ENCODE results near the gene CREB3L2.
"Not testable (repeated sequence)": the region's sequence is repeated elsewhere in the genome, so short reads cannot be mapped to it uniquely, and the experiment has no call there.

Gene CREB3L2

DNA sequence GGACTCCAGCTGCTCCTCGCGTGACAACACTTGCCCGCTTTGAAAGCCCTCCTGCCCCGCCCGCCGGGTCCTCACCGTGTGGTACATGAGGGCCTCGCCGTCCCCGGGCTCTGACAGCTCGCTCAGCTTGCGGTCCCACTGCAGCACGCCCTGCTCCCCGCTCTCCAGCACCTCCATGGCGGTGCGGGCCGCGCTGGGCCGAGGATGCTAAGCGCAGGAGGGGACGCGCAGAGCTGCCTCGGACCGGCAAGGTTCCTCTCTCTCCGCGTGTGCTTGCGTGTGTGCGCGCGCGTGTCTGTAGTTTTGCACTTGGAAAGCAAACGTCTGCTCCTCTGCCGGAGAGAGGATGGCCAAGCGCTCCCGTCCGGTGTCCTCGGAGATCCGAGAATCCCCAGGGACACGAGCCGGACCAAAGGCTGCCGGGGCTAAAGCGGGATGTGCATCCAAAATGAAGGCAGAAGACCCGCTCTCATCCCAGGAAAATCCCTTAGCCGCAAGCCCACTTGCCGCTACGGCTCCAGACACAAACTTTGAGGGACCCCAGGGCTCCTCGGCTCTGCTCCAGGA is at the start of gene CREB3L2:
Gene CREB3L2 (minus strand): TSS at position 558 of the 567 bp plus-strand sequence. CDS start 381 bp downstream, at position 177.
- peak; percentile 64 for DNase-seq

- DNase-seq = no peak
These were observed 47.7 kb upstream of the CREB3L2 start for GRCh38 chr7:138049505-138050116.

- DNase-seq = no peak
These were observed 46.0 kb upstream of the CREB3L2 start for GRCh38 chr7:138047907-138048306.

DNA sequence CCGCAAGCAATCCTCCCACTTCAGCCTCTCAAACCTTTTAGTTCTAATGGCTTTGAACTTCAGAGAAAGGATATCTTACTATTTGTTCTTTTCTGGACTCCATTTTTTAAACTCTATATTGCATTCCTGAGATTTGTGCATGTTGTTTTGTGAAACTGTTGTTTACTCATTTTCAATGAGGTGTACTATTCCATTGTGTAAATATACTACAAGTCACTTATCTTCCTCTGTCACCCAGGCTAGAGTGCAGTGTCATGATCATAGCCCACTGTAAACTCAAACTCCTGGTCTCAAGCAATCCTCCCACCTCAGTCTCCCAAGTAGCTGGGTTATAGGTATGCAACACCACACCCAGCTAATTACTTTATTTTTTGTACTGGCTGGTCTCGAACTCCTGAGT is 43.0 kb upstream of the CREB3L2 start:
- no peak for DNase-seq

DNA sequence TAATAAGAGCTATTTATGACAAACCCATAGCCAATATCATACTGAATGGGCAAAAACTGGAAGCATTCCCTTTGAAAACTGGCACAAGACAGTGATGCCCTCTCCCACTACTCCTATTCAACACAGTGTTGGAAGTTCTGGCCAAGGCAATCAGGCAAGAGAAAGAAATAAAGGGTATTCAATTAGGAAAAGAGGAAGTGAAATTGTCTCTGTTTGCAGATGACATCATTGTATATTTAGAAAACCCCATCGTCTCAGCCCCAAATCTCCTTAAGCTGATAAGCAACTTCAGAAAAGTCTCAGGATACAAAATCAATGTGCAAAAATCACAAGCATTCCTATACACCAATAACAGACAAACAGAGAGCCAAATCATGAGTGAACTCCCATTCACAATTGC is 38.2 kb upstream of the CREB3L2 start:
- DNase-seq = not testable (repeated sequence)

DNA sequence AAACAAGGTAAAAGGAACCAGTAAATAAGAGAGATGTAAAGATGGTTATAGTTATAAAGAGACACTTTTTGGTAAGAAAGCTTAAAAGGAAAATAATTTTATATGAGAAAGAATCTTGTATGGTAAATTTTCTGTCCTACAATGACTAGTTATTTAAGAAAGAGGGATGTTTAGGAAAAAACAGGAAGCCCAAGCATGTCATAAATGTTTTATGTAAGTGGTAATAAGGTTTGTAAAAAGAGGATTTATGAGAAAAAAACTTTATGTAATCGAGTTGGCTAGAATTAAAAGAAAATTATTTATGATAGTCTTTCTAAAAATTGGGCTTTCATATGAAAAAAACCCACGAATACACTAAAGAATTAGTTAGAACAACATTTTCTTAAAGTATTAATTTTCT is 34.2 kb upstream of the CREB3L2 start:
- no peak for DNase-seq

- DNase-seq = no peak
These were observed 31.4 kb upstream of the CREB3L2 start for GRCh38 chr7:138033241-138033640.

- DNase-seq = no peak
These were observed 30.9 kb upstream of the CREB3L2 start for GRCh38 chr7:138032770-138033169.

GRCh38 chr7:138032186-138032585 is 30.3 kb upstream of the CREB3L2 start:
- DNase-seq = no peak

GRCh38 chr7:138030679-138031351 is 28.9 kb upstream of the CREB3L2 start:
- no peak for DNase-seq

DNA sequence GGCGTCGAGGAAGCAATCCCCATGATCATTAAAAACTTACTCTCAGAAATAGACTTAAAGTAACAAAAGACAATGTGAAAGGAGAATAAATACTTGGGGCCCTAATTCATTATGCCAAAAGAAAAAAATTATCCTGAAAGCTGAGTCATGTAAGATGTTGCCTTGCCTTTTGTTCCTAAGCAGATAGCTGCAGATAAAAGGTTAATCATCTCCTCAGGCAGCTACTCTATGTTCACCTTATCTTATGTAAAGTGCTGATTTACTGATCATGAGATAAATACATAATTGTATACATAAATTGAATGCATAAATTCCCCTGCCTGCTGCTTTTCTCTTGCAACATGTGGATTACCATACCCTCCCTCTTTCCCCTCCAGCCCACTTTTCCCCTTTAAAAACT is 28.1 kb upstream of the CREB3L2 start:
- DNase-seq = no peak

- DNase-seq = no peak
These were observed 27.2 kb upstream of the CREB3L2 start for GRCh38 chr7:138029126-138029525.

- no peak for DNase-seq
These were observed 25.2 kb upstream of the CREB3L2 start for GRCh38 chr7:138027100-138027499.

GRCh38 chr7:138025215-138026186 is 23.6 kb upstream of the CREB3L2 start:
- DNase-seq = no peak

GRCh38 chr7:138024765-138025164 is 22.9 kb upstream of the CREB3L2 start:
- DNase-seq = no peak

GRCh38 chr7:138024343-138024691 is 22.4 kb upstream of the CREB3L2 start:
- DNase-seq = no peak

- DNase-seq = no peak
These were observed 21.9 kb upstream of the CREB3L2 start for GRCh38 chr7:138023618-138024342.

DNA sequence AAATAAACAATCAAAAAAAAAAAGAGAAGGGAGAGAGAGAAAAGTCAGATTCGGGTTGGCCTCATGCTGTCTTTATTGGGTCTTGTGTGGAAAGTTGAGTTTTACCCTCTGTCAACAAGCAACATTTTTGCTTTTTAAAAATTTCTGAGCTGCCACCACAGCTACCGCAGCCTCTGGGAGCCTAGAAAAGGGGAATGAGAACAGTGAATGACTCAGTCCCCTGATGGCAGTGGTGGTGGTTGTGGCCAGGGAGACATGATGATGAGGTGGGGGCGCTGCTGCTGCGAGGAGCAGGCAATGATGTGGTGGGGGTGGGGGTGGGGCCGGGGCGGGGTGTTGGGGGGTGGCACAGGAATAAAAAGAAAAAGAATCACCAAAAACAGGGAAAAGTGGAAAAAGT is 20.0 kb upstream of the CREB3L2 start:
- no peak for DNase-seq

DNA sequence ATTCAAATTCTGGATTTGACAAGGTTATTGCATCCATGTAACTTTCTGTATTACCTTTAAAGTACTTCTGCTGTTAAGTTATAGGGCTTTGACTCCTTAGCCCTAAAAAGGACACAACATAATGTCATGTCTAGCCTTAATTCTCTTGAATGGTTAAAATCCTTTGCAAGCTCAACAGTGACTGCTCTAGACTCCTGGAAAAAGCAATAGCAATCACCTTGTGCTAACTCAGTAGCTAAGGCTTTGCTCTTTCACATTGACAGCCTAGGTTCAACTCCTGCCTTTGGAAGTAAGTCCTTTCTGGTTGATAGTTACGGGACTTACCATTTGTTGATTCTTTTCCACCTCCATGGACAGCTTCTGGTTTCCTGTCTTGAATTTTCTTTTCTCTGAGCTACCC is 16.1 kb upstream of the CREB3L2 start:
- no peak for DNase-seq

DNA sequence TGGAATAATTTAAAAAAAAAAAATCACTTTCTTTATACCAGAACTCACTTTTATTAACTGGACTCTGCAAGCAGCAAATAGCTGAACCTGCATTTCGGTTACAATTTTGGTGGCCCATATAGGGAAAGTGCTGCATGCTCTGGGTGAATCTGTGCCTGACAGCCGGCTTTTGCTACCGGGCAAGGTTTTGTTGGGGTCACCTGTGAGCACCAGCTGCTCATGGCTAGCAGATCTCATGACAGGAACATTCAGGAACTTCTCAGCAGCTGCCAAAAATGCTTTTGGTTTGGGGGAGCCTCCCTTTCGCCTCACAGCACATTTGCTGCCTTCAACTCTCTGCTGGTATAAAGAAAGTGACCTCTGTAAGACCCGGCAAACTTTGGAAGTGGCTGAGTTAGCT is 13.2 kb upstream of the CREB3L2 start:
- no peak for DNase-seq

DNA sequence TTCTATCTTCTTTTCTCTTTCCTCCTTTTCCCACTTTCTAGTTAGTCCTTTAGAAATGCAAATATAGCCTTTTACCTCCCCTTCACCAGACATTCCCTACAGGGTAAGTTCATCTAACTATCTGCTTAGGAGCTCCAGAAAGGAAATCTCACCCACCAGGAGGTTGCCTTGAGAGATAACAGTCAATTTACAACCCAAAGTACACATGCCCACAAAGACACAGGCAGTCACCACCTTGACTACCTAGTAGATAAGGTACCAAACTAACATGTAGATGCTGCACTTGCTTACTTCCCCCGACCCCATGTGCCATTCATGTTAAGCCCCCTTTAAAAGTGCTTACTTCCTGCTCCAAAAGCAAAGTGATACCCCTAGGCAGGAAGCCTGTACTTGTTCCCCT is 12.8 kb upstream of the CREB3L2 start:
- DNase-seq = no peak

DNA sequence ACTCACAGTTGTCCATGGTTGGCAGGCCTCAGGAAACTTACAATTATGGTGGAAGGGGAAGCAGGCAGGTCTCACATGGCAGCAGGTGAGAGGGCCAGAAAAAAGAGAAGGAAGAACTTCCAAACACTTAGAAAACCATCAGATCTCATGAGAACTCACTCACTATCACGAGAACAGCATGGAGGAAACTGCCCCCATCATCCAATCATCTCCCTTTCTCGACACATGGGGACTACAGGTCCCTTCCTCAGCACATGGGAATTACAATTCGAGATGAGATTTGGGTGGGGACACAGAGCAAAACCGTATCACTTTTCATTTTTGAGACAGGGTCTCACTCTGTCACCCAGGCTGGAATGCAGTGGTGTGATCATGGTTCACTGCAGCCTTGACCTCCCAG is 12.3 kb upstream of the CREB3L2 start:
- DNase-seq = not testable (repeated sequence)

DNA sequence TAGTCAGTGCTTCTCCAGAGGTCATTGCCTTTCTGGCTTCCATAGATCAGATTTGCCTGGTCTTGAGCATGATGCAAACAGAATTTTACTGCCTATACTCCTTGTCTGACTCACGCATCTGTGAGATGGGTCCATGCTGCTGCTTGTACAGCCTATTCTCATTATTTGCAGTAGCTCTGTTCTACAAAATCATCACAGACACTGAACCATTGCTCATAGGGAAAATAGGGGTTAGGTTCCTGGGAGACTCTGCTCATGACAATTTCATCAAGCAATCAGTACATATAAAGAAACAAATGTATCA is 7.4 kb upstream of the CREB3L2 start:
- no peak for DNase-seq

Measured in NCI-H748 treated with DMSO at 0.1 percent for 48 hours (cell line).